HK-2 (cell line): Measurements from ENCODE around the gene P2RX7.
"Not testable (repeated sequence)": the region's sequence is repeated elsewhere in the genome, so short reads cannot be mapped to it uniquely, and the experiment has no call there.

Source experiments
- DNase-seq: peaks from one replicate; pipeline ENCODE4 v3.0.0-alpha.2; 2018; ENCODE audit not compliant: unreplicated experiment

Gene P2RX7

GRCh38 chr12:121205491-121205890 lies 72.8 kb downstream of the P2RX7 start:
- DNase-seq: no peak

DNA sequence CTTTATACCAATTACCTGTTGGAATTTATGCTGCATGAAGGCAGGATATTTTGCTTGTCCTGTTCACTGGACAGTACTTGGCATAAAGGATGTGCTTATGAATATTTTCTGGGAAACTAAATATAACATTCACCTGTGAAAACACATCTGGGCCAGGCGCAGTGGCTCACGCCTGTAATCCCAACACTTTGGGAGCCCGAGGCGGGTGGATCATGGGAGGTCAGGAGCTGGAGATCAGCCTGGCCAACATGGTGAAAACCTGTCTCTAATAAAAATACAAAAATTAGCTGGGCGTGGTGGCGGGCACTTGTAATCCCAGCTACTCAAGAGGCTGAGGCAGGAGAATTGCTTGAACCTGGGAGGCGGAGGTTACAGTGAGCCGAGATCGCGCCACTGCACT lies 75.9 kb downstream of the P2RX7 start:
- DNase-seq: not testable (repeated sequence)

DNA sequence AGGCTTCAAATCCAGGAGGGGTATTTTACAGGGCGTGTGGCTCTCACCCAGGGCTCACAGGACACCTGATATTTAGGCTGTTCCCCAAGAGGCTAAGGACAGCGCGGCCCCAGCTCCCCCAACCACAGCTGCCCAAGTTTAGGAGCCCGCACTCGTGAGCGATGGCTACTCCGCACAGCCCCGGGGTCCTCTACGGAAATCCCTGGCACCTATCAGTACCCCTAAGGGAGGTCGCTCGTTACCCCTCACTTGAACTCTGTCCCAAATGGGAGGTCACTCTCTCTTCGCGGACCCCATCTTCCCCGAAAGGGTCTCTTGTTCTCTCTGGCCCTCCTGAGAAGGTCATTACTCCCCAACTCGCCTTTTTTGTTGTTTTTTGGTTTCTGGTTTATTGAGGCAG lies 76.5 kb downstream of the P2RX7 start:
- no peak for DNase-seq

DNA sequence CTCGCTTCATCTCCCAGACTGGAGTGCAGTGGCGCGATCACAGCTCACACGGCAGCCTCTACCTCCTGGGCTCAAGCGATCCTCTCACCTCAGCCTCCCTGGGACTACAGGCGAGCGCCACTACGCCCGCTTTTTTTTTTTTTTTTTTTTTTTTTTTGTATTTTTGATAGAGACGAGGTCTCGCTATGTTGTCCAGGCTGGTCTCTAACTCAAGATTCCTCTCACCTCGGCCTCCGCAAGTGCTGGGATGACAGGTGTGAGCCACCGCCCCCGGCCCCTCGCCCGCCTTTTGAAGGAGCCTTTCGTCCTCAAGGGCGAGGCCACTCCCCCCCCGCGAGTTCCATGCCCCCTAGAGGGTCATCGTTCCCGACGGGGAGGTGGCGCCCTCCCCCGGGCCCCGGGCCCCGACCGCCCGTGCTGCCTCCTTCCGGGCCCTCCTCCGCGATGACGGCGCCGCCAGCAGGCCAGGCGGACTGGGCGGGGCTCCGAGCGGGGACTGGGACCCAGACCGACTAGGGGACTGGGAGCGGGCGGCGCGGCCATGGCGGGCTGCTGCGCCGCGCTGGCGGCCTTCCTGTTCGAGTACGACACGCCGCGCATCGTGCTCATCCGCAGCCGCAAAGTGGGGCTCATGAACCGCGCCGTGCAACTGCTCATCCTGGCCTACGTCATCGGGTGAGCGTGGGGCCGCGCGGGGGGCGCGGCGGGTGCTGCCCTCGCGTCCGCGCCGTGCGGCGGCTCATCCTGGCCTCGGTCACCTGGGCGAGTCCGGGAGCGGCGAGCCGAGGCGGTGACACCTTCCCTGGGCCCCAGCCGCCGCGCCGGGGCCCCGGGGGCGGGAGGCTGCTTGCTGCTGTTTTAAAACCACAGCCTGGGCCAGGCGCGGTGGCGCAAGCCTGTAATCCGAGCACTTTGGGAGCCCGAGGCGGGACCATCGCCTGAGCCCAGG lies 77.2 kb downstream of the P2RX7 start, which contains the start of gene P2RX4:
P2RX4 (plus strand) TSS at position 506 of the 949 bp plus-strand sequence; CDS start at position 542, 36 bp downstream.
- DNase-seq: peak; percentile 78

DNA sequence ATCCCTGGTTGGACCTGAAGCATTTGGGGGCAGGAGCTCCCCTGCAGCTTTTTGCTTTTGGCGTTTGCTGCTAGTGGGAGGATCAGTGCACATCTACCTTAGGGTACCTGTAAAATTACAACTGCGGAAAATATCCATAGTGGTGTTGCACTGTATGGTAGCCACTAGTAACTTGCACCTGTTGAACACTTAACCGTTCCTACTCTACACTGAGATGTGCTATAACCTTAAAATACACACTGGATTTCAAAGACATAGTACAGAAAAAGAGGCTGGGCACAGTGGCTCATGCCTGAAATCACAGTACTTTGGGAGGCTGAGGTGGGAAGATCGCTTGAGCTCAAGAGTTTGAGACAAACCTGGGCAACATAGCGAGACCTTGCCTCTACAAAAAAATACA lies 80.2 kb downstream of the P2RX7 start:
- DNase-seq: no peak

- DNase-seq: no peak
Observed at GRCh38 chr12:121214166-121214777, 81.6 kb downstream of the P2RX7 start.

DNA sequence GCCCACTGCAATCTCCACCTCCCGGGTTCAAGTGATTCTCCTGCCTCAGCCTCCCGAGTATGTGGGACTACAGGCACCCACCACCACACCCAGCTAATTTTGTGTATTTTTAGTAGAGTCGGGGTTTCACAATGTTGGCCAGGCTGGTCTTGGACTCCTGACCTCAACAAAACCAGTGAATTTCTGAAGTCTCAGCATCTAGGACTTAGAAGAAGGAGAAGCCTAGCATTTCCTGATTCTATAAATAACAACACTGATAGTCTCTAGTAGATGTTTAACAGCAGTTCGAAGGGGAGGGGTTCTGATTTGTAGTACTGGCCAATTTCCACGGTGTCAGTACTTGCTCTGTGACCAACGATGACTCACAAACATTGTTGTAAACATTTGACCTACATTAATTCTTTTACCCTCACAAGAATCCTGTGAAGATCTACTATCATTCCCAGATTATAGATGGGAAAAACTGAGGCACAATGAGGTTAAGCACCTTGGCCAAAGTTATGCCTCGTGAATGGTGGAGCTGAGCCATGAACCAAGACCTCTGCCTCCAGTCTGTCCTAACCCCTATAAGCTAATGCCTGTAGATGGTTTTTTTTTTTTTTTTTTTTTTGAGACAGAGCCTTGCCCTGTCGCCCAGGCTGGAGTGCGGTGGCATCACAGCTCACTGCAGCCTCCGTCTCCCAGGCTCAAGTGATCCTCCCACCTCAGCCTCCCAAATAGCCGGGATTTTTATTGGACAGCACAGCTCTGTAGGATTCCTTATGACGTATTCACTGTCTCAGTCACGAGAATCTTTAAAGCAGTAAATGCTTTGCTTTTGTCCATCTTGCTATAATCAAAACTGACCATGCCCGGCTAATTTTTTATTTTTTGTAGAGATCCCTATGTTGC lies 82.4 kb downstream of the P2RX7 start:
- peak; percentile 28 for DNase-seq

DNA sequence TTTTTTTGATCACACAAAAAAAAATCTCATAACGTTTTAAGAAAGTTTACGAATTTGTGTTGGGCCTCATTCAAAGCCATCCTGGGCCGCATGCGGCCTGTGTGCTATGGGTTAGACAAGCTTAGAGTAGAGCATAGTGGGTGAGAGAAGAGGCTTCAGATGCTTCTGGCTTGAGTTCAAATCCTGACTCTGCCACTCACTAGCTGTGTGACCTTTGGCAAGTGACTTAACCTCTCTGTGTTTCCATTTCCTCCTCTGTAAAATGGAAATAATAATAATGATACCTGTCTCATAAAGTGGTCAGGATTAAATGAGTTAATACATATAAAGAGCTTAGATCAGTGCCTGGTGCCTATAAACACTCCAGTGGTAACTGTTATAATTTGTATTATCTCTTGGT lies 83.4 kb downstream of the P2RX7 start:
- DNase-seq: no peak

- no peak for DNase-seq
Observed at GRCh38 chr12:121217063-121217462, 84.4 kb downstream of the P2RX7 start.

DNA sequence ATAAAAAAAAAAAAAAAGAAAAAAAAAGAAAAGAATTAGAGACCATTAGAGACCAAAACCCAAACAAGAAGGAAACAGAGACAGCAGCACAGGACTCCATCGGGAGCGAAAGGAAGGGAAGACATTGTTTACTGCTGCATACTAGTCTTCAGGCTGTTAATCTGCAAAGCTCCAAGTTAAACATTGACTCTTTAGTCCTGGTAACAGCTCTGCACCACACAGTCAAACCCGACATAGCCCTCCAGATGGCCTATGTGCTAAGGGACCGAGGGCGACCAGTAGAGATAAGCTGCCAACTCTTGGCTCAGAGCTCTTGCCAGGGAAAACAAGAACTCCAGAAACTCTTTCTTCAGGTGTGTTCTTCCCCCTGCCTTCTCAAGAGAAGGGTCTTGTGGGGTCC lies 85.1 kb downstream of the P2RX7 start:
- no peak for DNase-seq

DNA sequence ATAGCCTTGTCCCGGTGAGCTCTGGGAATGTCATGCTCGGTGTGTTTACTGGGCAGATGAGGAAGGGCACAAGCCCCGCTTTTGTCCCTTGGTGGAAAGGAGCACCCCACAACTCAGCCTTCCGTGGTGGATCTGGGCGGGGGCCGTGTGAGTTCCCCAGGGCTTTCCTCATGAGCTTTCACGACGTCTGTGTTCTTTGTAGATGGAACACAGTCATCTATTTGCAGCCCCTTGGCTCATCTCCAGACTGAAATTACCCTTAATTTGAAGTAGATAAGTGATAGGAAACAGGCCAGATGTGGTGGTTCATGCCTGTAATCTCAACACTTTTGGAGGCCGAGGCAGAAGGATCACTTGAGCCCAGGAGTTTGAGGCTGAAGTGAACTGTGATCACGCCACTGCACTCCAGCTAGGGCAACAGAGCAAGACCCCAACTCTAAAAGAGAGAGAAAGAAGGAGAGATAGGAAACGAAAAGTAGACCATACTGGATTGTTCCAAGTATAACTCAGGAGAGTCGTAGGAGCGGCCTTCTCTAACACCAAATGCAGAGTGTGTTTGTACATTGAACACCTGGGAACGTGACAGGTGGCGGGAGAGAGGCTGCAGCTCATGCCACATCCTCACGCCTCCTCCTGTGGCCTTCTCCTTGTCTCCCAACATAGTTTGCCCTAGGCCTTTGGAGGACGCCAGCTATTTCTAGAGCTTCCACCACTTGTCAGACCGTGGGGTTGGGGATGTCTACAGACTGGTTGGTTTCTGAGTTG lies 86.1 kb downstream of the P2RX7 start:
- no peak for DNase-seq

DNA sequence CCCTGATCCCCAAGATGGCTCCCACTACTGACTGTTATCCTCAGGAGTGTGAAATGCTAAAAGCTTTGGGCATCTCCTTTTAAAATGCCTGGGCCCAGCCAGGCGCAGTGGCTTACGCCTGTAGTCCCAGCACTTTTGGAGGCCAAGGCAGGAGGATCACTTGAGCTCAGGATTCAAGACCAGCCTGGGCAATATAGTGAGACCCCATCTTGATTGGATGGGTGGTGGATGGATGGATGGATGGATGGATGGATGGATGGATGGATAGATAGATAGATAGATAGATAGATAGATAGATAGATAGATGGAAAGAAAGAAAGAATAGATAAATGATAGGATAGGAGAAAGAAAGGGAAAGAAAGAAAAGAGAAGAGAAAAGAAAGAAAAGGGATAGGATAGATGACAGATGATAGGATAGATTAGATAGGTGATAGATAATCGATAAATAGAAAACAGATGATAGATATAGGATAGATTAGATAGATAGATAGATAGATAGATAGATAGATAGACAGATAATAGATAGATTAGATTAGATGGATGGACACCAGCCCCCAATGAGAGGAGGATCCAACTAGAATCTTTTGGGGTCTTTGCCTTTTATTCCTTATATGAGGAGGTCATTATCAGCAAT lies 86.8 kb downstream of the P2RX7 start:
- DNase-seq: no peak

DNA sequence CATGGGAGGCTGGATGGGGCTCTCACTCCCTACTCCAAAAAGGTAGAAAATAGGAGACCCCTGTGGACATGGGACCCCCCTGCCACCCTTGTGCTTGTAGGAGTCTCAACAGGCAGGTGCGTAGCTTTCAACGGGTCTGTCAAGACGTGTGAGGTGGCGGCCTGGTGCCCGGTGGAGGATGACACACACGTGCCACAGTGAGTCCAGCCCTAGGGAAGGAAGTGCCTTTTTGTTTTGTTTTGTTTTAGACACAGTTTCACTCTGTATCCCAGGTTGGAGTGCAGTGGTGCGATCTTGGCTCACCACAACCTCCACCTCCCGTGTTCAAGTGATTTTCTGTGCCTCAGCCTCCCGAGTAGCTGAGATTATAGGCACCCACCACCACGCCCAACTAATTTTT lies 90.2 kb downstream of the P2RX7 start:
- DNase-seq: no peak

GRCh38 chr12:121223292-121224285 lies 90.9 kb downstream of the P2RX7 start:
- no peak for DNase-seq

- DNase-seq: no peak
Observed at GRCh38 chr12:121224591-121224990, 91.9 kb downstream of the P2RX7 start.

DNA sequence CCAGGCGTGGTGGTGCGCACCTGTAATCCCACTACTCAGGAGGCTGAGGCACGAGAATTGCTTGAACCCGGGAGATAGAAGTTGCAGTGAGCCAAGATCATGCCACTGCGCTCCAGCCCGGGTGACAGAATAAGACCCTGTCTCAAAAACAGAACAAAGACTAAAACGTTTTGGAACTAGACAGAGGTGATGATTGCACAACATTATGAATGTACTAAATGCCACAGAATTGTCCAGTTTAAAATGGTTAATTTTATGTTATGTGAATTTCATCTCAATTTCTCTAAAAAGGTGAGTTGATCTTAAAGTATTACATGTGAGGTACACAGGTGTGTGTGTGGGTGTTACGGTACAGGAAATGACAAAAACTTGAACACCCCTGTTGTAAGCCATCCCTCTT lies 93.7 kb downstream of the P2RX7 start:
- DNase-seq: no peak

DNA sequence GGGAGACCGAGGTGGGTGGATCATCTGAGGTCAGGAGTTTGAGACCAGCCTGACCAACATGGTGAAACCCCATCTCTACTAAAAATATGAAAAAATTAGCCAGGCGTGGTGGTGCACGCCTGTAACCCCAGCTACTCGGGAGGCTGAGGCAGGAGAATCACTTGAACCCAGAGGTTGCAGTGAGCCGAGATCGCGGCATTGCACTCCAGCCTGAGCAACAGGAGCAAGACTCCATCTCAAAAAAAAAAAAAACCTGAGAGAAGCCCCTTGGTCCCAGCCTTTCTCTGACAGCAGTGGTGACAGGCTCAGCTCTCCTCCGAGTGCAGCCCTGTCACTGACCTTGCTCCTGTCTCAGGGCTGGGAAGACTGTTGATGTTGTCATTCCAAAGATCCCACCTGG lies 94.2 kb downstream of the P2RX7 start:
- DNase-seq: not testable (repeated sequence)

GRCh38 chr12:121227294-121227693 lies 94.6 kb downstream of the P2RX7 start:
- no peak for DNase-seq

- no peak for DNase-seq
Observed at GRCh38 chr12:121228919-121229665, 96.4 kb downstream of the P2RX7 start.
